Liver (tissue), 3 donors: ENCODE data around the gene LRMDA.

ENCODE experiments used
- CTCF ChIP-seq: fragments of 150-350 bp; IDR thresholded peaks from 2 replicates; pipeline ENCODE4 v1.5.1; 2017; ENCODE audit warnings: improper control_type of control experiment, low read depth, low read length; ENCODE audit not compliant: missing input control
- GABPA ChIP-seq, 2 donors: IDR thresholded peaks in 1 of 2; conservative IDR thresholded peaks in 1 of 2; 2 replicates each; pipeline ENCODE4 v1.6.1; 2016; ENCODE audit warnings: antibody characterized with exemption in 2 of 2, mild to moderate bottlenecking in 1 of 2, moderate library complexity in 1 of 2
- HNF4G ChIP-seq: IDR thresholded peaks from 2 replicates; pipeline ENCODE4 v1.6.1; 2016; ENCODE audit warnings: antibody characterized with exemption
- RAD21 ChIP-seq, 2 donors: IDR thresholded peaks; 2 replicates each; pipeline ENCODE4 v1.6.1; 2016; ENCODE audit warnings: antibody characterized with exemption in 2 of 2, mild to moderate bottlenecking in 2 of 2
- REST ChIP-seq: IDR thresholded peaks from 2 replicates; pipeline ENCODE4 v1.6.1; 2016; ENCODE audit warnings: antibody characterized with exemption, mild to moderate bottlenecking
- RXRA ChIP-seq, 2 donors: IDR thresholded peaks; 2 replicates each; pipeline ENCODE4 v1.6.1; 2017 to 2018; ENCODE audit warnings: antibody characterized with exemption in 2 of 2, mild to moderate bottlenecking in 1 of 2
- TAF1 ChIP-seq: conservative IDR thresholded peaks from 2 replicates; pipeline ENCODE4 v1.6.1; 2016; ENCODE audit warnings: antibody characterized with exemption, mild to moderate bottlenecking
- YY1 ChIP-seq: IDR thresholded peaks from 2 replicates; pipeline ENCODE4 v1.6.1; 2016; ENCODE audit warnings: antibody characterized with exemption, mild to moderate bottlenecking
- TF ChIP-seq, protein P1 (sequence below): IDR thresholded peaks from 2 replicates; pipeline ENCODE4 v1.6.1; 2016; ENCODE audit warnings: antibody characterized with exemption
- donor health status: healthy.
- donor health status: healthy.

DNA sequence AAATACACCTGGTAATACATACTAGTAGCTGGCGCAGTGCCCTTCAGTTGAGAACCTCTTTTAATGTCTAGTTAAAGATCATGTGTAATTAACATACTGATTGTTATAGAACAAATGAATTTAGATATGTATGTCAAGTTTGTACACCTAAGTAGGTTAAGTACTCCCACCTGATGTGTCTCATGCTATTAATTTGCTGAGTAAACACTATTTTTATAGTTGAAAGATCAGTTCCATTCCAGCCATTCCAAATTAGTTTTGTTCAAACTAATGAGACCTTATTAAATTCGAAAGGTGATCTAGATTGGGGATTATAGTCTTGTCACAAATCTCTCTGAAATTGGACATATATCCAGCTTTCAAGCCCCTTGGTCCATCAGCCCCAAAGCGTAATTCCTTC lies 710.0 kb downstream of the LRMDA start:
- TF ChIP-seq CTCF = no peak
- no peak for TF ChIP-seq REST
- no peak for TF ChIP-seq YY1
- TF ChIP-seq HNF4G = no peak
- TF ChIP-seq, protein P1, sequence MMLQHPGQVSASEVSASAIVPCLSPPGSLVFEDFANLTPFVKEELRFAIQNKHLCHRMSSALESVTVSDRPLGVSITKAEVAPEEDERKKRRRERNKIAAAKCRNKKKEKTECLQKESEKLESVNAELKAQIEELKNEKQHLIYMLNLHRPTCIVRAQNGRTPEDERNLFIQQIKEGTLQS = no peak
- TF ChIP-seq RXRA (IDR thresholded peaks at IDR 0.05) = no peak
- TF ChIP-seq RAD21 (IDR thresholded peaks at IDR 0.05) = no peak
- TF ChIP-seq GABPA (IDR thresholded peaks at IDR 0.05 in 1 of 2, conservative IDR thresholded peaks at IDR 0.05 in 1 of 2) = no peak
- no peak for TF ChIP-seq TAF1
